ENCODE data around the gene IL13.

IL13 gene

DNA sequence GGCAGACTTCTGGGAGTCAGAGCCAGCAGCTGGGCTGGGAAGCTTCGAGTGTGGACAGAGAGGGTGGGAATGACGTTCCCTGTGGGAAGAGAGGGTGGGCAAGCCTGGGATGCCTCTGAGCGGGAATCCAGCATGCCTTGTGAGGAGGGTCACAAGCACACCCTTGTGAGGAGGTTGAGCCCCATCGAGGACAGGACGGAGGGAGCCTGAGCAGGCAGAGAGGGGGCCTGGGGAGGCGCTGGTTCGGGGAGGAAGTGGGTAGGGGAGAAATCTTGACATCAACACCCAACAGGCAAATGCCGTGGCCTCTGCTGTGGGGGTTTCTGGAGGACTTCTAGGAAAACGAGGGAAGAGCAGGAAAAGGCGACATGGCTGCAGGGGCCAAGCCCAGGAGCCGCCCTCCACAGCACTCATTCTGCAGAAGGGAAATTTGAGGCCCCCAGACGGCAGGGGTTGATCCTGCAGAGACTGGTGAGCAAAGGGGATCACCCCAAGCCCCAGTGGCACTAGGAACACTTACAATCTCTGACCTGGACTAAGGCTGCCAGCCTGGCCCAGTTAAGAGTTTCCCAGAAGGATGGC lies 1.1 kb upstream of the IL13 start:
- DNase-seq: no peak

DNA sequence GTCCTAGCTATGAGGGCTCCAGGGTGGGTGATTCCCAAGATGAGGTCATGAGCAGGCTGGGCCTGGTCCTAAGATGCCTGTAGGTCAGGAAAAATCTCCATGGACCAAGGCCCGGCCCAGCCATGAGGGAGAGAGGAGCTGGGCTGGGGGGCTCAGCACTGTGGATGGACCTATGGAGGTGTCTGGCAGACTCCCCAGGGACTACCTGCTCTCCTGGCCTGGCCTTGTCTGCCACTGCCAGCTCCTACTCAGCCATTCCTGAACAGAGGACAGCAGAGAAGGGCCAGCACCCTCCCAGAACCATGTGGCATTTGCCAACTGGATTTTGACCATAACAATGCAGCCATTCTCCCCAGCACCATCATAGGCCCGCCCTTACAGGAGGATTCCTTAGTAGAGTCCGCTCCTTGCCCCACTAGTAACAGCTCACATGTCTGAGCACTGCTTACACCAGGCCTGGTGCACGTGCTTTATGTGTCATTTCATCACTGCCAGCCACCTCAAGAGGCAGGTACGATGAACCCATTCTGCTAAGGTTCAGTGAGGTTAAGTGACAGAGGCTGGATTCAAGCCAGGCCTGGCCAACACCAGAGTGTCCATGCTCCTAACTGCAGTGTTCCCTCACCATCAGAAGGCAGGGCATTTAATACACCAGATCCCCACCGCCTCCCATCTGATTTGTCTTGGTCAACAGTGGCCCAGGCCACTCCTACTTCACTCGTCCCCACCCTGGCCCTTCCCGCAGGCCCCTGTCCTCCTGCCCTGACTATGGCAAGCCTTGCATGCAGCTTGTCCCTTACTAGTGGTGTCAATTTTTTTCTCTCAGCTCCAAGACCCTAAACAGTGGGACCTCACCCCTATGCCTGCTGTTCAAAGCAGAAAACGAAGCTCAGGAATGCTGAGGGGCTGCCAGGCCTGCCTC lies 669 bp downstream of the IL13 start:
- DNase-seq: no peak

DNA sequence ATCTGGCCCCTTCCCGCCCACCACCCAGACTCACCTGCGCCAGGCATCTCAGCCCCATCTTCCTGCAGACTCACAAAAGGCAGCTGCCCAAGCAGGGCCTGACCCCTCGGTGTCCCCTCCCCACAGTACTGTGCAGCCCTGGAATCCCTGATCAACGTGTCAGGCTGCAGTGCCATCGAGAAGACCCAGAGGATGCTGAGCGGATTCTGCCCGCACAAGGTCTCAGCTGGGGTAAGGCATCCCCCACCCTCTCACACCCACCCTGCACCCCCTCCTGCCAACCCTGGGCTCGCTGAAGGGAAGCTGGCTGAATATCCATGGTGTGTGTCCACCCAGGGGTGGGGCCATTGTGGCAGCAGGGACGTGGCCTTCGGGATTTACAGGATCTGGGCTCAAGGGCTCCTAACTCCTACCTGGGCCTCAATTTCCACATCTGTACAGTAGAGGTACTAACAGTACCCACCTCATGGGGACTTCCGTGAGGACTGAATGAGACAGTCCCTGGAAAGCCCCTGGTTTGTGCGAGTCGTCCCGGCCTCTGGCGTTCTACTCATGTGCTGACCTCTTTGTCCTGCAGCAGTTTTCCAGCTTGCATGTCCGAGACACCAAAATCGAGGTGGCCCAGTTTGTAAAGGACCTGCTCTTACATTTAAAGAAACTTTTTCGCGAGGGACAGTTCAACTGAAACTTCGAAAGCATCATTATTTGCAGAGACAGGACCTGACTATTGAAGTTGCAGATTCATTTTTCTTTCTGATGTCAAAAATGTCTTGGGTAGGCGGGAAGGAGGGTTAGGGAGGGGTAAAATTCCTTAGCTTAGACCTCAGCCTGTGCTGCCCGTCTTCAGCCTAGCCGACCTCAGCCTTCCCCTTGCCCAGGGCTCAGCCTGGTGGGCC lies 1.9 kb downstream of the IL13 start:
- no peak for DNase-seq

DNA sequence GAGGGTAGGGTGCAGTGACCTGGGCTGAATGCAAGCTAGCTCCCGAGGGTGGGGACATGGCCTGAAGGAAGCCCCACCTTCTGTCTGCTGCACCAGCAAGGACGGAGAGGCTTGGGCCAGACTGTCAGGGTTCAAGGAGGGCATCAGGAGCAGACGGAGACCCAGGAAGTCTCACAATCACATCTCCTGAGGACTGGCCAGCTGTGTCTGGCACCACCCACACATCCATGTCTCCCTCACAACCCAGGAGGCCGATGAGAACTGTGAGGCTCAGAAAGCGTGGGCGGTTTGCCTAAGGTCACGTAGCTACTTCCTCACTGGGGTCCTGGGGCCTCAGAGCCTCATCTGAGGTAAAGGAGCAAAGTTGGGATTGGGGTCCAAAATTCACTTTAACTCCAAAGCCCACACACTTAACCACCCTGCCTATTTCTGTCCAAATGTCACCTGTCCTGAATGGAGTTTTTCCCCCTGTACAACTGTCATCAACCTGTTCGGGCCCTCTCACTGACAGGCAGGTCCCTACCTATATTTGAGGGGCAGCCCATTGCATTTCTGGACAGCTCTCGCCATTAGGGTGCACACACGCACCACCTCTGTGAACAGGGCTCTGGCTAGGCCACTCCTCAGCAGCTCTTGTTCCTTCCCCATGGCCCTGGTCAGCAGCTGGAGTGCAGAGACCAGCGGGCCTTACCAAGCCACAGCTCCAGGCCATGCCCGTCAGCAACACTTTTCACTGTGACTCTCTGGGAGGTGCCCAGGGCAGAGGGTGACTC lies 3.4 kb downstream of the IL13 start:
- DNase-seq: no peak

DNA sequence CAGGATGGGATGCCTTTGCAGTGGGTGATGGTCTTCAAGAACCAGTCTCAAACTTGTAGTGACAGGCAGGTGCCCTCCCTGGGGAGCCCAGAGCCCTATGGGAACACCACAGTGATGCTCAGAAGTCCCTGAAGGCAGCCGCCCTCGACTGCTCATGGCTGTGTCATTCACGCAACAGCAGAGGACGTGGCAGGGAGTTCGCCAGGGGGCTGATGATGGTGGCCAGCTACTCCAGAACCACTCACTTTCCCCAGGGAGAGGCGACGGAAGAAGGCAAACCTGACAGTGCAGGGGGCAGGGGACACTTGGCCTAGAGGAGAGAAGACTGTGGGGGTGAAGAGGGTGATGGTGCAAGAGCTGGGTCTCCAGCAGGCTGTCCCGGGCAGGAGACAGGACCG lies 4.0 kb downstream of the IL13 start:
- no peak for DNase-seq

DNA sequence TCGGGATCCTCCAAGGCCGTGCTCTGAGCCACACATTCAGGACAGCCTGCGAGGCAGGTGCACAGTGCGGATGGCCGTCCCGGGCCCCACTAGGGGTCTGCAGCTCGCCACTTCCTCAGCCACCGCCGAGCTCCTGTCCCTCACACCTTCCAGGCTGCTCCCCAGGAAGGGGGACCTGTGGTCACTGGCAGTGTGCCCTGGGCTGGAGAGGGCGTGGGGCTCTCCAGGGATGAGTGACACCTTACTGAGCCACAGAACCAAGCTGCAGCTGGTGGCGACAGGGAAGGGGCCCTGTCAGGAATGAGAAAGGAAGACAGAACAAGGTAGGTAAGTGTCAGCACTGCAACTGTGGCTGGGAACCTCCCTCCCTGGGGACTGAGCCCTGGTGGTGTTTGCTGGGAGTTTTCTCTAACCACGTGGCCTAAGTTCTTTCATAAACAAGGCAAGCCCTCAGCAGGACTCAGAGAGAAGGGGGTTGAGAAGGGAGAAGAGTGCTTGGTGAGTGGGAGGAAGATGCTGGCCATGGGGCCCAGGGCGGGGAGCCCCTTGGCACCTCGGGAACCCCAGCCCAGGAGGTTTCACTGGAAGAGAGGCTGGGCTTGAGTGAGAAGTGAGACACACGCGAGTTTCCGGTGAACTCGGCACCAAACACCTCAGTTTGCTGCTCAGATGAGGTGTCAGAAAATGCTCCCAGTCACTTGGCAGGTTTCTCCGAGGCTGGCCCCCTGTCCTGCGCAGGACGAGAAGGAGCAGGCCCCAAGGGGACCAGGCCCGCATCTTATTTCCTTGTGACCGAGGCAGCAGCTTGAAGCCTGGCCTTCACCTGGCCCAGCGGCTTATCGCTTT lies 5.2 kb downstream of the IL13 start:
- no peak for DNase-seq

DNA sequence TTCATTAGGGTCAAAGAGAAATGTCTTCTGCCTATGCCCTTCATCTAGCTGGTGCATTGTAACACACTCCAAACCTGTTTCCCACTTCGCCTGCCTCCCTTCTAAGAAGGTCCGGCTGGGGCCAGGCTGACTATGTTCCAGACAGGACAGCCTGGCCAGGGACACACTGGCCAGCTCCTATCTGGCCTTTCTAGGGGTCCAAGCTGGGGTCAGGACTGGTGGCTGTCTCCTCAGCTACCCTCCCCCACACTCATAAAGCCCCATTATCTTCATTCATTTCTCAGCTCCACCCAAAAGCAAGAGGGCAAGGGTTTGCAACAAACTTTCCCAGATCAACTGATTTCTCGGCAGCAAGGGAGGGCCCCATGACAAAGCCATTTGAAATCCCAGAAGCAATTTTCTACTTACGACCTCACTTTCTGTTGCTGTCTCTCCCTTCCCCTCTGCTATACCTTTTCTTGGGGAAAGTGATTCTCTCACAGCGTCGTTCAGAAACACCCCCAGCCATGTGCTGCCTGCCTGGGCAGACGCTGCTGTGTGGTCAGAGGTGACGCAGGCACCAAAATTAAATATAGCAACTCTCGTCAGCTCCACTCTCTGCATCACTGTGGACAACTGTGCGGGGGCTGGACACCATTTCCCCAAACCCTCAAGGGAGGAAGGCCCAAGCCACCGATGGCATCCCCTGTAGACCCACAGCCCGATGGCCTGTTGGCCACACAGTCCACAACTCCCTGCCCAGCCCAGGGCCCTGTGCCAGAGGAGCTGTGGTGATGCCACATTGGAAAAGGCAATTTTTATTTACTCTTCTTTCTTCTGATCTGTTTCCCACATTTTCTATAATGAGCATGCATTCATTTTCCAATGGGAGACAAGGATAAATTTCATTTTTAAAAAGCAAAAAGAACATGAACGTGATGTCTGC lies 6.1 kb downstream of the IL13 start:
- DNase-seq: no peak

DNA sequence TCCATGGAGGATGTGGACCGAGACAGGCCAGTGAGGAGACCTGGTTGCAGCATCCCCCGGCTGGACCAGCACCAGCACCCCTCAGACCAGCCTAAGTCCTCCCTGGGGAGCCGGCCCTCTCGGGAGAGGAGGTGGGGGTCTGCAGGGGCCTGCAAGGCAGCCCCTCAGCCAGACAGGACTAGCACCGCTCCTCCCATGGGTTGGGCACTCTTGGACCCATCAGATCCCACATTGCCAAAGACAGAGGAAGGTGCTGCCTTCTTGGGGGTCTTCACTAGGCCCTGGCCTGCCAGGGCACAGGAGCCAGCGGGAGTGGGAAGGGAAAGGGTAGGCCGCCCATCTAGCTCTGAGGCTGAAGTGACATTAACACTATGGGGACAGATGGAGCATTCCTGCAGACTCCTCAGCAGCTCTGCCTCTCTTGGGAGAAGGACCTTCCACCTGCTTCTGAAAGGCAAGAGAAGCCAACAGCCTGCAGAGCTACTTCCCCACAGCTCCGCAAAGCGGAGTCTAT lies 6.8 kb downstream of the IL13 start:
- no peak for DNase-seq

DNA sequence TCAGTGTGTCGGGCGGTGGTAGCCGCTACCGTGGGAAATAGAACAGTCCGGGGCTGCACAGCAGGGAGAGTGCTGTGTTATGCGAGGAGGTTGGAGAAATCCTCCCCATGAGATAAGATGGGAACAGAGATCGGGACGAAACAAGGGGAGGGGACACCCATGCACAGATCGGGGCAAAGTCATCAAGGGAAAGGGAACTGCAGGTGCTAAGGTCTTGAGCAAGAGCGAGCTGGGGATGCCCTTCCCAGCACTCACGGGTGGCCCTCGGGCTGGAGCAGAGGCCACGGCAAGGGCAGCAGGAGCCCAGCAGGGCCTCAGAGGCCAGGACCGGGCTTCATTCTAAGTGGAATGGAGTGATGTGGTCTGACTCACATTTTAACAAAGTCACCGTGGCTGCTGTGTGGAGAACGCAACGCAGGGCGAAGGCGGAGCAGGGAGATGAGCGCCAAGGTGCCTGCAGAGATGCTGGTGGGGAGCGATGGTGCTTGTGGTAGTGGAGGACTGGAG lies 7.7 kb downstream of the IL13 start:
- DNase-seq: no peak

DNA sequence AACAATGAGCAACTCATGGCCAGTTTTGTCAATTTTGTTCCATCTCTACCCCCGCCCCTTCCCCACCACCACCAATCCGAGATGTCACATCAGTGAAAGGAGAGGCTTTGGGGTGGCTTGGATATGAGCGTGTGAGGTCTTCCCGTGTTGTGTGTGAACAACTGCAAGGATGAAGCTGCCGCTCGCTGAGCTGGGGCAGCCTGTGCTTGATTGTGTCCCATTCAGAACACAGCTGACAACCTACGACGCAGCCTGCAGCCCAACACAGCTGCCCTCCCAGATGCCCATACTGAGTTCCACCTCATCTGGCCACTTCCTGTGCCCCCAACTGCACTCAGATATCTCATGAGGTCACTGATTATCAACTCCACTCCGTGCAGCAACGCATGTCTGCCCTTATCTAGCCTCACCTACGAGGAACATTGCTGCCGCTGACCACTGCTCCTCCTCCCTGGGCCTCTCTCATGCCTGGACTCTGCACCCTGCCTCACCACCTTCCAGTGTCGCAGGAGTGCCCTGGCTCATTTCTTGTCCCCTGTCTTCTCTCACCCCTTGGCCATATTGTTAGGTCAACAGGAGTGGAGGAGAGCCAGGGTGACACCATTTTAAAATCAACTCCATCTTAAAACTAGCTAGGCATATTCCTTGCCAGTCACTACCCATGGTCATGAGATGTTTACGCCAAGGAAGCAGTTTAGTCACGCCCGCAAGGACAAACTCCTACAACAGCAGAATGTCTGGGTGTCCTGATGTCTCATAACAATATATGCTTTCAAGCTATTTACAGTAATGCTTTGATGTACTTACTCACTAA lies 8.5 kb downstream of the IL13 start:
- no peak for DNase-seq

DNA sequence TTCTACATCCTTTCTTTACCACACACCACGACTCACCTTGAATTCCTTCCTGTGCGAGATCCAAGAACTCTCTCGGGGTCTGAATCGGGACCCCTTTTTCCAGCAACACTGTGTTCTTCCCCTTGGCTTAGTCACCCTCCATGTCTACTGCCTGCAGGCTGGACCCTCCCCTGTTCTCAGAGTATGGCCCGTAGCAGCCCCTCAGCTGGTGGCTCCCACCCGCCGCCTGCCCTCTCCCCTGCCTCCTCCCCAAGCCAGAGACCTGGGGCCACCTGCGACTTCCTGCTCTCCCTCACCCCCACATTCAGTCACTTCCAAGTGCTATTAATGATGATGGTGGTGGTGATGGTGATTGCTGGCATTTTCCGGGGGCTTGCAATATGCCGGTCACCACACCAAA lies 9.3 kb downstream of the IL13 start:
- no peak for DNase-seq

DNA sequence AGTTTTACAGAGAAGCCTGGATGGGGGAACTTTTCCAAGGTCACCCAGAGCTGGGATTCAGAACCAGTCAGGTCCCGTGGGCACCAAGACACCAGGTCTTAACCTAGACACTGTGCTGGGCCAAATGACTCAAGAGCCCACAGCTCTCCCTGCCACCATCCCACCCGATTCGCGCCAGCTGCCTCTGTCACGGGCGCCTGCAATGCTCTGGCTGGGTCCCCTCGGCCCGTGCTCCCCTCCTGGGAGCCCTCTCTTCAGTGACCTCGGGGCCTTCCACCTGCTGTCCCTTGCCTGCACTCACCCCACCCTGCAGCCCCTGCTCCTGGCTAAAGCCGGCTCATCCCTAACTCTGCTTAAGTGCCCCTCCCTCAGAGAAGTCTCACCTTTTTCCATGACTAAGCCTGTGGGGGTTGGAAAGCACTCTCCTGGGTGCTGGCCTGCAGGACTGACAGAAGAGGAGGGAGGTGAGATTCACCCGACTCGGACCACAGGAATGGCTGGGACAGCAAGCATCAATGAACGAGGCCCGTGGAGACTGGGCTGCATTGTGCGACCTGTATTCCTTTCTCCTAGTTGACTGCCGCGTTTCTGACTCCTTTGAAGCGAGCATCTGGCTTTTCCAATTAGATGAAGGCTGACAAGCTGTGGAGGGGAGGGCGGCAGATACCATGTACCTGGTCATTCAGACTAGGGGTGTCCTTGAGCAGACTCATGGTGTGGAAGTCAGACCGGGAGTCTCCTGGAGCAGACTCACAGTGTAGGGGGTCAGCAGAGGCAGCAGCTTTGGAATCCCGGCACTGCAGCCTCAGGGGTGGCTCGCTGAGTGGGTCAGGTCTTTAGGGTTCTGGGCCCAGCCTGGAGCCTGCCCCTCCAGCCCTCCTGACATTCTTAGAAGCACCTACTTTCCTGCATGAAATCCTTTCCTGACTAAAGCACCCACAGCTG lies 10.1 kb downstream of the IL13 start:
- DNase-seq: no peak

DNA sequence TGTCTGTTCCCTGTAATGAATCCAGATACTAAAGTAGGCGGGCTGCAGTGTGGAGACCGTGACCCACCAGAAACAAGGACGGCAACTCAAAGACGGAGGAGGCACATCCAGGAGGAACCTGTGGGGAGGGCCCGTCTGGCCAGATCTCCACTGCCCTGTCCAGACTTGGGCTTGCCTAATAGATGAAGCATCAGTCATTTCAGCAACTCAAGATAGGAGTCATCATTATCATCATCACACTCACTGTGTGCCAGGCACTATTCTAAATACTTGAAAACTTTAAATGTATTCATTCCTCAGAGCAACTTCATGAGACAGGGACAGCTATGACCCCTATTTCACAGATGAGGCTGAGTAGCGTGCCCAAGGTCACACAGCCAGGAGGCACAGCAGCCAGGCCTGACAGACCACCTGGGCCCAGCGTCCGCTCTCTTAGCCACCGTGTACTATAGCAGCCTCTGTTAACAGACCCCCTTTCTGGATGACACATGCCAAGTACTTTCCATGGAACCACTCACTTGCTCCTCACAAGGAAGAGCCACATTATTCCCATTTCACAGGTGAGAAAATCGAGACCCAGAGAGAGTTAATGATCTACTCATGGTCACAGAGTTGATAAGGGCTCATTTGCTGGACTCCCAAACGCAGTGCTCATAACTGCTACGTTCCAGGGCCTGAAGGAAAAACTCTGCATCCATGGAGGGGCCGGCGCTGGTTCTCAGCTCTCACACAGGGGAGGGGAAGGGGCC lies 10.9 kb downstream of the IL13 start:
- DNase-seq: no peak

DNA sequence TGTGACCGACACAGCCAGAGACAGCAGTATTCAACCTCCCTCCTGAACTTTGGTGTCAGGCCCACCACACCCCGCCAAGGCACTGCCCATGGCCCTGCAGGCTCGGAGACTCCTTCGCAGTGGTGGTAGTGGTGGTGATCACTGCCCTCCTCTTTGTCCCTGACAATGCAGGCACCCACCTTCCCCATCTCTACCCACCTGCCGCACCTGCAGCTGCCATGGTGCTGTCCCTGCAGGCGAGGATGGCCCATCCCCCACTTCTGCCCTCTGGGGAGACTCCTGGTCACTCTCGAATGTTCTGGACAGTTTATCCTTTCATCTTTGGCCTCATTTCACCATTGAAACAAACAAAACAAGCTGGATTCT lies 11.5 kb downstream of the IL13 start:
- DNase-seq: no peak

DNA sequence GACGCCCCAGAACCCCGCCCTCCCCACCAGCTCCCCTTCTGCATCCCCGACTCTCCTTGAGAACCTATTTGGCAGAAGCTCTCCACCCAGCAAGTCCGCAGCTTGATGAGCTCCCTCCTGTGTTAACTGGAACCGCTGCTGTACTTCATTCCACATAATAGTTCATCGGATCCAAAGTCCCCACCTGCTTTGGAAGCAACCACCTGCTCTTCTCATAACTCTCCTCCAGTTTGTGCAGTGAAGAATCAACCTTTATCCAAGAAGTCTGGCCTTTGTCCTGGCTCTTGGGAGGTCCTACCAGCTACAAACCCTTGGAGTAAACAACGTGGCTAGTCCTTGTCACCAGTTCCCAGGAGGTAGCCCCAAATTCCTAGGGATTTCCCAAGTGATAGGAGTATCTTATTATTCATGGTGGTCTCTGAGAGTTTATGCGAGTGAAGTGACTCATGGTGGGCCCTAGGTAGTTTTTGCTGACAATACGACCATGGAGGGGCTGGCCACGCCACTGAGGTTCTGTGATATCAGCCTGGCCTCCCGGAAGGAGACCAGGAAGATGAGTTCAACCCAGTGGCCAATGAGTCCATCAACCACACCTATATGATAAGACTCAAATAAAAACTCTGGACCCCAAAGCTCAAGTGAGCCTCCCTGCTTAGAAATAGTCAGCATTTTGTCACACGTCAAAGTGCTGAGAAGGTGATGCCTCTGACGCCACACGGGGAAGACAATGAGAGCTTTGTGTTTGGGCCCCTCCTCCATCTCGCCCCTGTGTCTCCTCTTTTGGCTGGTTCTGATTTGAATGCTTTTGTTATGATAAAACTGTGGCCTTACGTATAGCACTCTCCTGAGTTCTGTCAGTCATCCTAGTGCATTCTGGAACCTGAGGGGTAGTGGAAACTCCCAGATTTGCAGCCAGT lies 12.3 kb downstream of the IL13 start:
- no peak for DNase-seq

DNA sequence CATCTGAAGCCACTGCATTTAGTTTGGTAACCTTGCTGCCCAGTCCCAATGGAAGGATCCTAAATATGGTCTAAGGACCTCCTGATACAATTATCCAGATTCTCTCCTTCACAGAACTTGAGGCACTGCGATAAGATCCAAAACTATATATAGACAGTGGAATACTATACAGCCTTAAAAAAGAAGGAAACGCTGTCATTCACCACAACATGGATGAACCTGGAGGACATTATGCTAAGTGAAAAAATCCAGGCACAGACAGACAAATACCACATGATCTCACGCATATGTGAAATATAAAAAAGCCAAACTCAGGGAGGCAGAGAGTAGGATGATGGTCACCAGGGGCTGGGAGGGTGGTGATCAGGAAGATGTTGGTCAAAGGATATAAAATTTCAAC lies 13.0 kb downstream of the IL13 start:
- DNase-seq: no peak
